Ishikawa (cell line): ENCODE results near the gene TSFM.

Source experiments
- CEBPB ChIP-seq: IDR thresholded peaks from 2 replicates; pipeline ENCODE4 v1.6.1; 2012
- CREB1 ChIP-seq: IDR thresholded peaks from 2 replicates; pipeline ENCODE4 v1.6.1; 2012; ENCODE audit warnings: low read depth
- EGR1 ChIP-seq: IDR thresholded peaks from 2 replicates; pipeline ENCODE4 v1.6.1; 2012
- EP300 ChIP-seq: IDR thresholded peaks from 2 replicates; pipeline ENCODE4 v1.6.1; 2012; ENCODE audit warnings: borderline replicate concordance
- FOXM1 ChIP-seq: IDR thresholded peaks from 2 replicates; pipeline ENCODE4 v1.6.1; 2012; ENCODE audit warnings: low read depth, borderline replicate concordance
- MAX ChIP-seq: IDR thresholded peaks from 2 replicates; pipeline ENCODE4 v1.6.1; 2012
- NFIC ChIP-seq: IDR thresholded peaks from 2 replicates; pipeline ENCODE4 v1.6.1; 2012
- RAD21 ChIP-seq: IDR thresholded peaks from 2 replicates; pipeline ENCODE4 v1.6.1; 2012; ENCODE audit warnings: low read depth
- TAF1 ChIP-seq: IDR thresholded peaks from 2 replicates; pipeline ENCODE4 v1.6.1; 2012; ENCODE audit warnings: low read depth, mild to moderate bottlenecking
- TCF12 ChIP-seq: IDR thresholded peaks from 2 replicates; pipeline ENCODE4 v1.6.1; 2012; ENCODE audit warnings: low read depth
- TEAD4 ChIP-seq: IDR thresholded peaks from 2 replicates; pipeline ENCODE4 v1.6.1; 2012
- YY1 ChIP-seq: IDR thresholded peaks from 2 replicates; pipeline ENCODE4 v1.6.1; 2012; ENCODE audit warnings: low read depth
- ZBTB7A ChIP-seq: IDR thresholded peaks from 2 replicates; pipeline ENCODE4 v1.6.1; 2012; ENCODE audit warnings: low read depth
- TF ChIP-seq, protein P1 (sequence below): IDR thresholded peaks from 2 replicates; pipeline ENCODE4 v1.6.1; 2012
- TF ChIP-seq, protein P2 (sequence below): IDR thresholded peaks from 2 replicates; pipeline ENCODE4 v1.6.1; 2012; ENCODE audit warnings: low read depth, mild to moderate bottlenecking

Gene TSFM

DNA sequence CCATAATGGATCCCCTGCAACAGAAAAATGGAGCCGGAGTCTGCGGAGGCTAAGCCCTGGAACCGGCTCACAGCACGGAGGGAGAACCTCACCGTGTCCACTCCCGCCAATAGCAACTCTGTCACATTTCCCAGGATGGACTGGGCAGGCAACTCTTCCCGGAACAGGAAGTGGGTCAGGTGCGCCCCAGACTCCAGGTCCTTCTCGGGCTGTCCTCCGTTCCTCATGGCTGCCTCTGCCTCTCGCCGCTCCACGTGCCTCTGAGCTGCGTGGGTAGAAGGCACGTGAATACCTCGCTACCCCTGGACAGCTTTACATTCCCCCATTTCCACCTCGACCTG, 18.0 kb upstream of the TSFM start:
- TF ChIP-seq, protein P1, sequence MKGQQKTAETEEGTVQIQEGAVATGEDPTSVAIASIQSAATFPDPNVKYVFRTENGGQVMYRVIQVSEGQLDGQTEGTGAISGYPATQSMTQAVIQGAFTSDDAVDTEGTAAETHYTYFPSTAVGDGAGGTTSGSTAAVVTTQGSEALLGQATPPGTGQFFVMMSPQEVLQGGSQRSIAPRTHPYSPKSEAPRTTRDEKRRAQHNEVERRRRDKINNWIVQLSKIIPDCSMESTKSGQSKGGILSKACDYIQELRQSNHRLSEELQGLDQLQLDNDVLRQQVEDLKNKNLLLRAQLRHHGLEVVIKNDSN, result peak; percentile 50; the same call in 1 of the 2 replicates
- TF ChIP-seq EGR1 (no peak), YY1 (no peak), MAX (peak; percentile 82), TAF1 (peak; percentile 34; the same call in 1 of the 2 replicates), FOXM1 (no peak)

DNA sequence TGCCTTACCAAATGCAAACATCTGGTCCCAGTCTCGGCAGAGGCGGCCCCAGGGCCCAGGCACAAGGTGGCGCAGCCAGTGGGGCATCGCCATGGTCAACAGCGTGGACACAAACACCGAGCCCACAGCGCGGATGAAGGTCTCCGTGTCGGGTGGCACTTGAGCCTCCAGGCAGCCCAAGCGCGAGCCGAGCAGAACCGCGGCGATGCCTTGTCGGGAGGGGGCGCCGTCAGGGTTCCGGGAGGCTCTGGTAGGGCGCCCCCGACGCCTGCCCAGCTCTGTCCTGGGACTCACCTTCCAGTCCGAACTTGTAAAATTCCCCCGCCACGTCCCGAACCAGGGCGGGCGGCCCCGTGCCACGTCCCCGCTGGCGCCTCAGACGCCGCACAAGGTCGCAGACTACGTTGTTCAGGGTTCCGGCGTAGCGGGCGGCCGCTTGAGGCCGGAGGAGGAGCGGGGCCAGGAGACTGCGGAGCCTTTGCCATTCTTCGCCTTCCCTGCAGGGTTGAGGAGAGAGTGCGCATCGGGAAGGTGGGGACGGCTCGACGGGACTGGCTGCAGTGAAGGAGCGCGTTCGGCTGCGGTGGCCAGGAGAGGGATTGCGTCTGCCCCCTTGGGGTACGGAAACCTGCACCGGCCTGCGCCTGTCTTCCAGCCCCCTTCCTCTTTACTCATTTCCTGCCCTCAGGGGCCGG, 17.4 kb upstream of the TSFM start:
- TF ChIP-seq FOXM1, result no peak
- peak; percentile 61; the same call in 1 of the 2 replicates for TF ChIP-seq ZBTB7A

DNA sequence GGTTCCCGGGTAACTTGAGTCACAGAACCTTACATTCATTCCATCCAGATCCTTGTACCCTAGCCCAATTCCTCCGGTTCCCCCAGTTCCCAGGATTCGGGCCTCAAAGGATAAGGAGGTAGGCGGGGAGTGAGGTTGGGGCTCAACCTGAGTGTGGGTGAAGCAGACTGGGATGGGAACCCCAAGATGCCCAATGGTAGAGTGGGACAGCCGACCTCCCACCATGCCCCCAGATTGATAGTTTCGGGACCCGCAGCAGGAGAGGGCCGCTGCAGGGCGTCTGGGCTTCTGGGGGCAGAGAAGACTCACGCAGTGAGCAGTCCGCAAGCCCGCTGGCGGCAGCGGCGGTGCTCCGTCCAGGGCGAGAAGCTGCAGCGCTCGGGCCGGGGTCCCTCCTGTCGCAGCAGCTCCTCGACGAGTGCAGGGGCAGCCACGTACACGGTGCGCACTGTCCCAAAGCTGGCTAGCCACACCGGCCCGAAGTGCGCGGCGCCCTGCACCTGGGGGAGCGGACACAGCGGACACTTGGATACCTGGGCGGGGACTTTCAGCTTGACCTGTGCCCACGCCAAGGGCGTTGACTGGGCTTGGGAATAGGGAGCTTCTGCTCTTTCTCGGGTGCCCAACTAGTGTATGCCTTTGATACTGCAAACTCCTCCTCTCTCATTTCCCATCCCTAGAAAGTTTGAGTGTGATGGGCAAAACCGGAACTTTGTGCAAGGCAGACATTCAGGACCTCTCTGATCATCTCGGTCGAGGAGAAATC, 16.7 kb upstream of the TSFM start:
- TF ChIP-seq TCF12 (no peak), CEBPB (no peak), EGR1 (no peak), TEAD4 (no peak), RAD21 (no peak), CREB1 (no peak), FOXM1 (no peak), NFIC (no peak), ZBTB7A (no peak), MAX (no peak), EP300 (no peak), YY1 (no peak)
- TF ChIP-seq, protein P1, result no peak
- TF ChIP-seq, protein P2, sequence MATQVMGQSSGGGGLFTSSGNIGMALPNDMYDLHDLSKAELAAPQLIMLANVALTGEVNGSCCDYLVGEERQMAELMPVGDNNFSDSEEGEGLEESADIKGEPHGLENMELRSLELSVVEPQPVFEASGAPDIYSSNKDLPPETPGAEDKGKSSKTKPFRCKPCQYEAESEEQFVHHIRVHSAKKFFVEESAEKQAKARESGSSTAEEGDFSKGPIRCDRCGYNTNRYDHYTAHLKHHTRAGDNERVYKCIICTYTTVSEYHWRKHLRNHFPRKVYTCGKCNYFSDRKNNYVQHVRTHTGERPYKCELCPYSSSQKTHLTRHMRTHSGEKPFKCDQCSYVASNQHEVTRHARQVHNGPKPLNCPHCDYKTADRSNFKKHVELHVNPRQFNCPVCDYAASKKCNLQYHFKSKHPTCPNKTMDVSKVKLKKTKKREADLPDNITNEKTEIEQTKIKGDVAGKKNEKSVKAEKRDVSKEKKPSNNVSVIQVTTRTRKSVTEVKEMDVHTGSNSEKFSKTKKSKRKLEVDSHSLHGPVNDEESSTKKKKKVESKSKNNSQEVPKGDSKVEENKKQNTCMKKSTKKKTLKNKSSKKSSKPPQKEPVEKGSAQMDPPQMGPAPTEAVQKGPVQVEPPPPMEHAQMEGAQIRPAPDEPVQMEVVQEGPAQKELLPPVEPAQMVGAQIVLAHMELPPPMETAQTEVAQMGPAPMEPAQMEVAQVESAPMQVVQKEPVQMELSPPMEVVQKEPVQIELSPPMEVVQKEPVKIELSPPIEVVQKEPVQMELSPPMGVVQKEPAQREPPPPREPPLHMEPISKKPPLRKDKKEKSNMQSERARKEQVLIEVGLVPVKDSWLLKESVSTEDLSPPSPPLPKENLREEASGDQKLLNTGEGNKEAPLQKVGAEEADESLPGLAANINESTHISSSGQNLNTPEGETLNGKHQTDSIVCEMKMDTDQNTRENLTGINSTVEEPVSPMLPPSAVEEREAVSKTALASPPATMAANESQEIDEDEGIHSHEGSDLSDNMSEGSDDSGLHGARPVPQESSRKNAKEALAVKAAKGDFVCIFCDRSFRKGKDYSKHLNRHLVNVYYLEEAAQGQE, result no peak

- TF ChIP-seq CREB1 (no peak), RAD21 (no peak), FOXM1 (no peak), NFIC (peak; percentile 27; the same call in 1 of the 2 replicates), EGR1 (no peak), MAX (0 out of 2 replicates have a peak, but pooled peaks have one; percentile 32), TEAD4 (no peak), CEBPB (peak; percentile 76), TAF1 (no peak), ZBTB7A (peak; percentile 73; the same call in 1 of the 2 replicates), EP300 (no peak), TCF12 (0 out of 2 replicates have a peak, but pooled peaks have one; percentile 34), YY1 (no peak)
- TF ChIP-seq, protein P1, result no peak
- TF ChIP-seq, protein P2, result no peak
These were observed 15.9 kb upstream of the TSFM start, which contains the start of gene CYP27B1 for GRCh38 chr12:57766464-57767304. Gene CYP27B1 (minus strand): TSS chr12:57767078. CDS start chr12:57767041, 37 bp downstream.
